ENCODE data around the gene CNOT8.

DNA sequence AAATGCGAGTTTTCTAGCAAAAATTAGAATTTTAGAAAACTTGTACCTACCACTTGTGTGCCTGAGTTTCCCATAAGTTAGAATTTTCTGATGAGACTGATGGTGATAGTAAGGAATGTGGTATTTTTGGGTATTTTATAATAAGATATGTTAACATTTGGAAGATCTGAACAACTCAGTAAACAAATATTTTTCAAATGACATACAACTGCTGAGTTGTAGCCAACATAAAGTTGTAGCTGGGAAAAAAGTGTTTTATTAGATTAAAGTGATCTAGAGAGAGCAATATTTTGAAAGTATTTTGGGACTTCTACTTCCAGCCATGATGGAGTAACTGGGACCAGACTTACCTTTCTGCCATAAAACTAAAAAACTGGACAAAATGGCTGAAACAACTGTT lies 41.6 kb downstream of the CNOT8 start:
- TF ChIP-seq, protein P1, sequence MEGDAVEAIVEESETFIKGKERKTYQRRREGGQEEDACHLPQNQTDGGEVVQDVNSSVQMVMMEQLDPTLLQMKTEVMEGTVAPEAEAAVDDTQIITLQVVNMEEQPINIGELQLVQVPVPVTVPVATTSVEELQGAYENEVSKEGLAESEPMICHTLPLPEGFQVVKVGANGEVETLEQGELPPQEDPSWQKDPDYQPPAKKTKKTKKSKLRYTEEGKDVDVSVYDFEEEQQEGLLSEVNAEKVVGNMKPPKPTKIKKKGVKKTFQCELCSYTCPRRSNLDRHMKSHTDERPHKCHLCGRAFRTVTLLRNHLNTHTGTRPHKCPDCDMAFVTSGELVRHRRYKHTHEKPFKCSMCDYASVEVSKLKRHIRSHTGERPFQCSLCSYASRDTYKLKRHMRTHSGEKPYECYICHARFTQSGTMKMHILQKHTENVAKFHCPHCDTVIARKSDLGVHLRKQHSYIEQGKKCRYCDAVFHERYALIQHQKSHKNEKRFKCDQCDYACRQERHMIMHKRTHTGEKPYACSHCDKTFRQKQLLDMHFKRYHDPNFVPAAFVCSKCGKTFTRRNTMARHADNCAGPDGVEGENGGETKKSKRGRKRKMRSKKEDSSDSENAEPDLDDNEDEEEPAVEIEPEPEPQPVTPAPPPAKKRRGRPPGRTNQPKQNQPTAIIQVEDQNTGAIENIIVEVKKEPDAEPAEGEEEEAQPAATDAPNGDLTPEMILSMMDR (conservative IDR thresholded peaks at IDR 0.05): no peak
- TF ChIP-seq EZH2 (IDR thresholded peaks at IDR 0.05; ENCODE audit: low read depth): no peak
